Lower lobe of right lung (tissue), 2 donors: ENCODE measurements around the gene CD36. TPM values are rescaled to one million over a fixed set of nuclear protein-coding genes. Genes with fewer than 3 reads are reported as not detected.

ENCODE experiments used
- ATAC-seq, 2 donors: fragments of 200-7000 bp; cut with Tn5 transposase; one replicate each; pipeline ENCODE4 v1.9.1; 2020 to 2022; ENCODE audit warnings: mild to moderate bottlenecking in 2 of 2, moderate library complexity in 2 of 2
- DNase-seq: peaks from one replicate; pipeline ENCODE4 v3.0.0-alpha.2; 2020
- H3K27ac ChIP-seq: fragments of 200-600 bp; one replicate; pipeline ENCODE4 v1.8.0; 2022
- H3K27me3 ChIP-seq: fragments of 200-600 bp; one replicate; pipeline ENCODE4 v1.8.0; 2022; ENCODE audit warnings: low read depth
- H3K36me3 ChIP-seq: fragments of 200-600 bp; one replicate; pipeline ENCODE4 v1.8.0; 2022; ENCODE audit warnings: mild to moderate bottlenecking
- H3K4me1 ChIP-seq: fragments of 200-600 bp; one replicate; pipeline ENCODE4 v1.8.0; 2022
- H3K4me3 ChIP-seq: fragments of 200-600 bp; one replicate; pipeline ENCODE4 v1.8.0; 2022; ENCODE audit warnings: mild to moderate bottlenecking
- H3K9me3 ChIP-seq: fragments of 200-600 bp; one replicate; pipeline ENCODE4 v1.8.0; 2022
- intact Hi-C: fragments of 100-400 bp; cut with DNase I; formaldehyde crosslinking; loops from one replicate; pipeline ENCODE4 v1.11.0; 2022
- total RNA-seq: library from RNA; stranded (reverse); fragmentation: NEBNext Ultra II Directional; extraction: Animal tissue kit (Norgen Biotek cat#: 25700); gene quantifications from one replicate; pipeline ENCODE4 v1.2.1, GENCODE V29; 2021
- TF ChIP-seq, protein P1 (sequence below): fragments of 200-600 bp; IDR thresholded peaks from one replicate; pipeline ENCODE4 v1.8.0; 2022; ENCODE audit warnings: antibody characterized with exemption, mild to moderate bottlenecking
- donor health status: DM: no; HTN: yes; CAD: no; lungs with severe emphysema.

CD36 gene
- total RNA-seq, 1 donor from 2014 or later: 141 TPM

DNA sequence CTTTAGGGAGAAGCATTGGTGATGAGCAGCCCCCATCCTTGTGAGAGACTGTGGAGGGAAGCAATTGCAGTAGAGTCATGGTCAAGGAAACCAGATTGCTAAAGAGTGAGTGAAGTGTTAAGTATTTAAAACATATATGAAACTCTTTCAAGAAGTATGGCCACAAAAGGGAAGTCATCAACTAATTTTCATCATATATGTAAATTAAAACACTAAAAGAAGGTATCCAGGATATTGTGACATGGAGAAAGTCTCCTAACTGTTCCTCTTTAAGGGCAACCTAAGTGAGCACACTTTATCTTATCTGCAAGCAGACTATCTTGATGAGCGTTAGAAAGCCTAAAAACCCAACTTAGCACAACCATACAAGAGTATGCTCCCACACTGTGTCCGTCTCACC, 69.7 kb downstream of the CD36 start:
- no peak overlapping the region for H3K4me3 ChIP-seq
- no peaks in the 10 kb centered on the region for H3K4me1 ChIP-seq
- ATAC-seq: peak in 1 of 2 donors; percentile 38
- no peak for DNase-seq
- H3K27ac ChIP-seq: no peak overlapping the region
- H3K9me3 ChIP-seq: no peaks in the 10 kb centered on the region
- no peaks in the 10 kb centered on the region for H3K27me3 ChIP-seq
- no peaks in the 10 kb centered on the region for H3K36me3 ChIP-seq
- intact Hi-C loops: no loop called here
- TF ChIP-seq, protein P1, sequence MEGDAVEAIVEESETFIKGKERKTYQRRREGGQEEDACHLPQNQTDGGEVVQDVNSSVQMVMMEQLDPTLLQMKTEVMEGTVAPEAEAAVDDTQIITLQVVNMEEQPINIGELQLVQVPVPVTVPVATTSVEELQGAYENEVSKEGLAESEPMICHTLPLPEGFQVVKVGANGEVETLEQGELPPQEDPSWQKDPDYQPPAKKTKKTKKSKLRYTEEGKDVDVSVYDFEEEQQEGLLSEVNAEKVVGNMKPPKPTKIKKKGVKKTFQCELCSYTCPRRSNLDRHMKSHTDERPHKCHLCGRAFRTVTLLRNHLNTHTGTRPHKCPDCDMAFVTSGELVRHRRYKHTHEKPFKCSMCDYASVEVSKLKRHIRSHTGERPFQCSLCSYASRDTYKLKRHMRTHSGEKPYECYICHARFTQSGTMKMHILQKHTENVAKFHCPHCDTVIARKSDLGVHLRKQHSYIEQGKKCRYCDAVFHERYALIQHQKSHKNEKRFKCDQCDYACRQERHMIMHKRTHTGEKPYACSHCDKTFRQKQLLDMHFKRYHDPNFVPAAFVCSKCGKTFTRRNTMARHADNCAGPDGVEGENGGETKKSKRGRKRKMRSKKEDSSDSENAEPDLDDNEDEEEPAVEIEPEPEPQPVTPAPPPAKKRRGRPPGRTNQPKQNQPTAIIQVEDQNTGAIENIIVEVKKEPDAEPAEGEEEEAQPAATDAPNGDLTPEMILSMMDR: no peak

DNA sequence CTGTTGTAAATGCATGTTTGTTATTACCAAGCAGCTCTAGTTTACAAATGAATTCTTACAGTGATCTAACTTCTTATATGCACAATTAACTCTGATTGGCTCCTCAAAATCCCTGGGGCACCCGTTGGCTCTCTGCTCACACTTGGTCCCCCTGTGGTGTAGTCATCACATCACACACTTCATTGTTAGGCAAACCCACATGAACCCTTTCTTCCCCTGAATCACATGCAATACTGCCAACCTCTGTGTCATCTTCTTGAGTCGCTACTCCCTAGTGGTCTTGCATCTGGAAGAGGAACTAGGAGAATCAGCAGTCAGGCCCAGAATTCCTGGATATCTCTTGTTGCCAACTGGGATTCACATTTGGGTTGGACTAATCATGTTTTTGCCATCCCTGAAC, 73.1 kb downstream of the CD36 start:
- H3K36me3 ChIP-seq: no peaks in the 10 kb centered on the region
- intact Hi-C loops: no loop called here
- TF ChIP-seq, protein P1: no peak
- no peaks in the 10 kb centered on the region for H3K9me3 ChIP-seq
- no peaks in the 10 kb centered on the region for H3K27me3 ChIP-seq
- DNase-seq (no peak), ATAC-seq (no peak)
- no peak overlapping the region for H3K4me3 ChIP-seq
- H3K4me1 ChIP-seq: no peaks in the 10 kb centered on the region
- no peak overlapping the region for H3K27ac ChIP-seq

GRCh38 chr7:80719261-80719660, 80.8 kb downstream of the CD36 start:
- TF ChIP-seq, protein P1: no peak
- ATAC-seq (no peak), DNase-seq (no peak)
- no peaks in the 10 kb centered on the region for H3K9me3 ChIP-seq
- intact Hi-C loops: no loop called here
- peaks cover 21% of the 10 kb centered on the region for H3K4me1 ChIP-seq
- H3K4me3 ChIP-seq: no peak overlapping the region
- H3K36me3 ChIP-seq: no peaks in the 10 kb centered on the region
- H3K27me3 ChIP-seq: no peaks in the 10 kb centered on the region
- no peak overlapping the region for H3K27ac ChIP-seq

GRCh38 chr7:80720146-80720545, 81.7 kb downstream of the CD36 start:
- Histone ChIP-seq H3K36me3 (no peaks in the 10 kb centered on the region), H3K4me3 (no peak overlapping the region), H3K27ac (no peak overlapping the region), H3K27me3 (no peaks in the 10 kb centered on the region), H3K9me3 (no peaks in the 10 kb centered on the region), H3K4me1 (peaks cover 21% of the 10 kb centered on the region)
- DNase-seq (no peak), ATAC-seq (no peak)
- intact Hi-C loops: no loop called here
- TF ChIP-seq, protein P1: no peak

DNA sequence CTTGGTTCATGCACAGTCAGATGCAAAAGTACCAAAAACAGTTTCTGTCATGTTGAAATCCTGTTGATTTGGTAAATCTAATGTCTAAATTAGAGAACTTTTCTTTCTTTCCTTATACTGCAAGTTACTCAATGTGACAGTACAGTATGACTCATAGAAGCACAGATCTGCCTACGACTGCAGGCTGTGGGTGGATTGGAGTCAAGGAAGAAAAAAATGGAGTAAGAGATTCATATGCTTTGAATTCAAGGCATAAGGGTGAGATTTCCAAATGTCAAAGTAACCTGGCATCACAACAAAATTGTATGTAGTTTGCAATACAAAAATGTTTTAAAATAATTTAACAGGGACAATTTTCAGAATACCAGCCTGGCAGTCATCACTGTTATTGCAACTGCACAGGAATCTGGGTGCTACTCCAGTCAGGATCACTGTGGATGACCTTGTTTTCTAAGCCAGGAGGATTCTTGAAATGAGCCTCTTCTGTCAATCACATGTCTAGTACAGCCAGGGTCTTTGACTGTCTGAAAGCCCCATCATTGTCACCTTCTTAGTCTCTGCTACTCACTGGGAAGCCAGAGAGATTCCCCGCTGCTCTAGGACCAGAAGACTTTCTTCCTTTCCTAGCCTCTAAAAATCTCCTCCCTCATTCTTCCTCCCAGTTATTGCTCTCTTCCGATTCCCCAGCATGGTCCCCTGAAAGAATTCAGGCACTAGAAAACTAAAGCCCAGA, 83.6 kb downstream of the CD36 start:
- Histone ChIP-seq H3K27ac (peak overlapping the region; percentile 57), H3K4me1 (peaks cover 21% of the 10 kb centered on the region), H3K9me3 (no peaks in the 10 kb centered on the region), H3K27me3 (no peaks in the 10 kb centered on the region), H3K4me3 (no peak overlapping the region), H3K36me3 (no peaks in the 10 kb centered on the region)
- TF ChIP-seq, protein P1: no peak
- ATAC-seq: peak; percentile 74 to 81
- peak; percentile 52 for DNase-seq
- intact Hi-C loops: no loop called here
